HCT116 (cell line): ENCODE data around the gene TRRAP. TPM values are rescaled to one million over a fixed set of nuclear protein-coding genes. Genes with fewer than 3 reads are reported as not detected.

ENCODE experiments used
- ATAC-seq: fragments of 200-7000 bp; cut with Tn5 transposase; 2 replicates; pipeline ENCODE4 v1.9.1; 2020; ENCODE audit warnings: mild to moderate bottlenecking, moderate library complexity
- BruUV-seq: library from RNA; stranded (reverse); fragments of 400-500 nt; replicated peaks from 2 replicates; lab custom pipeline; 2021; lab: Mats Ljungman, UMichigan
- CTCF ChIA-PET: fragments of 300-600 bp; sonication (Branson Sonifier 250); formaldehyde crosslinking; loops from one replicate; lab custom pipeline; 2021; ENCODE audit warnings: antibody characterized with exemption; lab: Charles Lee
- POLR2A ChIA-PET: fragments of 300-600, 350-600 bp; sonication (Branson Sonifier 250); formaldehyde crosslinking; loops from one replicate; lab custom pipeline; 2021; ENCODE audit warnings: antibody characterized with exemption; lab: Charles Lee
- RAD21 ChIA-PET, 2 experiments: fragments of 300-600 bp; sonication (Branson Sonifier 250); formaldehyde crosslinking; loops; one replicate each; lab custom pipeline; 2023; ENCODE audit warnings: low total read pairs in 2 of 2; ENCODE audit not compliant: uncharacterized antibody in 2 of 2, unreplicated experiment in 2 of 2, low non-redundant PET in 1 of 2; lab: Charles Lee
- DNase-seq: peaks from one replicate; pipeline ENCODE4 v3.0.0-alpha.2; 2010; ENCODE audit warnings: low read depth, low spot score
- H2AFZ ChIP-seq: fragments of 200-600 bp; shearing (Covaris generic), sonication (generic); 2 replicates; pipeline ENCODE4 v1.6.1; 2017; ENCODE audit warnings: low read depth, mixed run types, mixed read lengths, antibody characterized with exemption, low read length; ENCODE audit not compliant: poor library complexity, severe bottlenecking
- H3K27ac ChIP-seq: 2 replicates; pipeline ENCODE4 v1.5.1; 2012; ENCODE audit warnings: low read depth, low read length
- H3K27me3 ChIP-seq: fragments of 200-600 bp; sonication (generic); 2 replicates; pipeline ENCODE4 v1.6.1; 2016; ENCODE audit warnings: mixed run types, low read length, mixed read lengths; ENCODE audit not compliant: insufficient read depth
- H3K36me3 ChIP-seq, 2 experiments: fragments of 200-500 bp in 1 of 2; fragments of 200-600 bp in 1 of 2; sonication (Bioruptor generic) in 1 of 2; sonication (generic) in 1 of 2; 2 replicates each; pipeline versions ENCODE4 v1.5.1 to v1.6.1; 2014 to 2016; ENCODE audit warnings: low read length in 2 of 2, inconsistent platforms in 1 of 2, mixed read lengths in 1 of 2, mixed run types in 1 of 2; ENCODE audit not compliant: insufficient read depth in 2 of 2, control insufficient read depth in 1 of 2
- H3K4me1 ChIP-seq, 2 experiments: fragments of 200-600 bp in 1 of 2; sonication (generic) in 1 of 2; 2 replicates each; pipeline versions ENCODE4 v1.5.1 to v1.6.1; 2012 to 2017; ENCODE audit warnings: low read length in 2 of 2, inconsistent platforms in 1 of 2, mild to moderate bottlenecking in 1 of 2, mixed read lengths in 1 of 2, mixed run types in 1 of 2, moderate library complexity in 1 of 2; ENCODE audit not compliant: insufficient read depth in 2 of 2, control insufficient read depth in 1 of 2
- H3K4me2 ChIP-seq: fragments of 200-600 bp; sonication (generic); 2 replicates; pipeline ENCODE4 v1.6.1; 2017; ENCODE audit warnings: mixed run types, low read length, mixed read lengths
- H3K4me3 ChIP-seq, 2 experiments: fragments of 200-600 bp in 1 of 2; sonication (generic) in 1 of 2; replicated peaks in 1 of 2; 2 replicates each; pipeline ENCODE4 v1.5.1; 2011 to 2016; ENCODE audit warnings: low read length in 2 of 2, control low read depth in 1 of 2, low read depth in 1 of 2, mild to moderate bottlenecking in 1 of 2, mixed read lengths in 1 of 2, mixed run types in 1 of 2
- H3K79me2 ChIP-seq: fragments of 200-600 bp; sonication (generic); 2 replicates; pipeline ENCODE4 v1.6.1; 2017; ENCODE audit warnings: mild to moderate bottlenecking, mixed run types, low read length, moderate library complexity, mixed read lengths; ENCODE audit not compliant: insufficient read depth
- H3K9ac ChIP-seq: fragments of 200-600 bp; sonication (generic); 2 replicates; pipeline ENCODE4 v1.6.1; 2016; ENCODE audit warnings: low read length, mixed read lengths
- H3K9me2 ChIP-seq: fragments of 200-600 bp; sonication (generic), shearing (Covaris generic); 2 replicates; pipeline ENCODE4 v1.6.1; 2017; ENCODE audit warnings: mixed run types, mild to moderate bottlenecking, moderate library complexity; ENCODE audit not compliant: insufficient read depth
- H3K9me3 ChIP-seq, 2 experiments: fragments of 200-500 bp in 1 of 2; fragments of 200-600 bp in 1 of 2; sonication (Bioruptor generic) in 1 of 2; sonication (generic) in 1 of 2; 2 replicates each; pipeline ENCODE4 v1.6.1; 2014 to 2017; ENCODE audit warnings: low read length in 2 of 2, mixed read lengths in 2 of 2, inconsistent platforms in 1 of 2, low read depth in 1 of 2, mild to moderate bottlenecking in 1 of 2, mixed run types in 1 of 2, moderate library complexity in 1 of 2; ENCODE audit not compliant: control insufficient read depth in 1 of 2, insufficient read depth in 1 of 2
- H4K20me1 ChIP-seq: fragments of 200-600 bp; sonication (generic), shearing (Covaris generic); 2 replicates; pipeline ENCODE4 v1.6.1; 2017; ENCODE audit warnings: mixed run types, mild to moderate bottlenecking, moderate library complexity; ENCODE audit not compliant: insufficient read depth
- ATF3 ChIP-seq: IDR thresholded peaks from 2 replicates; pipeline ENCODE4 v1.6.1; 2012
- CBX3 ChIP-seq: IDR thresholded peaks from 2 replicates; pipeline ENCODE4 v1.6.1; 2012; ENCODE audit warnings: low read depth
- CEBPB ChIP-seq: IDR thresholded peaks from 2 replicates; pipeline ENCODE4 v1.6.1; 2012; ENCODE audit warnings: low read depth
- ELF1 ChIP-seq: IDR thresholded peaks from 2 replicates; pipeline ENCODE4 v1.6.1; 2012; ENCODE audit warnings: low read depth, borderline replicate concordance
- EZH2 ChIP-seq: fragments of 200-600 bp; sonication (generic); IDR thresholded peaks from 2 replicates; pipeline ENCODE4 v1.6.1; 2017; ENCODE audit warnings: antibody characterized with exemption, mixed run types
- POLR2A ChIP-seq: IDR thresholded peaks from 2 replicates; pipeline ENCODE4 v1.7.0; 2011; ENCODE audit warnings: borderline replicate concordance; ENCODE audit not compliant: insufficient read depth, insufficient read length; ENCODE audit errors: extremely low read depth
- POLR2AphosphoS5 ChIP-seq: IDR thresholded peaks from 2 replicates; pipeline ENCODE4 v1.6.1; 2011; ENCODE audit warnings: mild to moderate bottlenecking, low read depth, low read length, moderate library complexity
- RAD21 ChIP-seq: IDR thresholded peaks from 2 replicates; pipeline ENCODE4 v1.6.1; 2012; ENCODE audit warnings: low read depth, mild to moderate bottlenecking
- REST ChIP-seq: IDR thresholded peaks from 2 replicates; pipeline ENCODE4 v1.6.1; 2012; ENCODE audit warnings: low read depth
- SIN3A ChIP-seq: IDR thresholded peaks from 2 replicates; pipeline ENCODE4 v1.6.1; 2012; ENCODE audit warnings: low read depth
- YY1 ChIP-seq: IDR thresholded peaks from 2 replicates; pipeline ENCODE4 v1.6.1; 2011; ENCODE audit warnings: low read length, low read depth, moderate library complexity, mild to moderate bottlenecking; ENCODE audit not compliant: insufficient replicate concordance; ENCODE audit errors: extremely low read depth
- ZFX ChIP-seq: fragments of 450-650 bp; IDR thresholded peaks from 2 replicates; pipeline ENCODE4 v1.6.1; 2017
- intact Hi-C: fragments of 100-400 bp; cut with micrococcal nuclease; formaldehyde crosslinking; loops from 2 replicates; pipeline ENCODE4 v1.10.0; 2022
- total RNA-seq: library from RNA; stranded (reverse); gene quantifications from one replicate; pipeline ENCODE4 v1.2.1, GENCODE V29; 2021; ENCODE audit not compliant: unreplicated experiment
- TF ChIP-seq, protein P1 (sequence below): IDR thresholded peaks from 2 replicates; pipeline ENCODE4 v1.6.1; 2011; ENCODE audit warnings: mild to moderate bottlenecking, low read length, moderate library complexity; ENCODE audit not compliant: insufficient replicate concordance; ENCODE audit errors: extremely low read depth
- TF ChIP-seq, protein P2 (sequence below), 3 experiments: fragments of 200-600 bp in 1 of 3; sonication (generic) in 1 of 3; IDR thresholded peaks in 2 of 3; conservative IDR thresholded peaks in 1 of 3; 2 replicates each; pipeline ENCODE4 v1.5.1; 2012 to 2017; ENCODE audit warnings: low read depth in 2 of 3, low read length in 2 of 3, antibody characterized with exemption in 1 of 3, borderline replicate concordance in 1 of 3, control low read depth in 1 of 3, mild to moderate bottlenecking in 1 of 3, mixed read lengths in 1 of 3, mixed run types in 1 of 3, moderate library complexity in 1 of 3; ENCODE audit not compliant: insufficient read depth in 1 of 3

TRRAP gene
- total RNA-seq, 1 experiment from 2014 or later, result 44.5 TPM

DNA sequence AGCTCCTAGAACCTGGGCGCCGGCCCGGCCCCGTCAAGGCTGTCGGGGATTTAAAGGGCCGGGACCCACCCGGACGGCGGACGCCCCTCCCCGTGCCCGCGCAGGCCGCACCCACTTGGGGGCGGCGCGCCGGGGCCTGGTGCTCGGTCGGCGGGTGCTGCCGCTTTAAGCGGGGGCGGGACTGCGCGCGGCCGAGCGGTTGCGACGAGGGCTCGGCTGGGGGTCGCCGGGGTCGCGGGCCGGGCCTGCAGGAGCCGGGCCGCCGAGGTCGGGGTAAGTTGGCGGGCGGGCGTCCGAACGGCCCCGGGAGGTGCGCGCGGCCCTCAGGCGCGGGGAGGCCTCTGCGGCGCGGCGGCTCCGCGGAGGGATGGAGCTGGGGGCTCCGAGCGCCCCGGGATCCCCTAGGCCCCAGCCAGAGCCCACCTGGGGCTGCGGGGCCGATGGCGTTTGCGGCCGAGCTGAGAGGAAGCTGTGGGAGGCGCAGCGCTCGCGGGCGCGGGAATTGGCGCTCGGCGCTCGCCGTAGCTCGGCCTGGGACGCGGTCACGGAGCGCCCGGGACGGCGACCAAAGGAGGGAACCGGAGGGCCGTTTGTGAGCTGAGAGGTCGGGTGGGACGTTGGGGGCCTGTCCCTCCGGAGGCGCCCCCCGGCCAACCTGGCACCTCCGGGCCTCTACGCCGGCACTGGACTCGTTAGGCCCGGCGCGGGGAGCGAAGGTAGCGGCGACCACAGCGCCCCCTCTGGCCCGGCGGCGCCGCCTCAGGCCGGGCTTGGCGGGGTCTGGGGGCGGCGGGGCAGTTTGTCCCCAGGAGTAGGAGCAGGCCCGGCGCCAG lies at the start of gene TRRAP (continued):
- TF ChIP-seq RAD21 (no peak), EZH2 (no peak), ELF1 (no peak), CBX3 (no peak), ATF3 (no peak), ZFX (peak; percentile 98)
- TF ChIP-seq, all 23 proteins: peak for 7

GRCh38 chr7:98830972-98831548 lies 47.3 kb upstream of the TRRAP start:
- H3K27me3 ChIP-seq, result no peaks in the 10 kb centered on the region
- H3K9ac ChIP-seq, result no peak overlapping the region
- H3K27ac ChIP-seq, result no peak overlapping the region
- ATAC-seq, result no peak
- intact Hi-C loops, result loop anchor here (10.0 kb wide), 1 partner anchor 276 kb away; no protein-coding TSS in a partner anchor
- no peaks in the 10 kb centered on the region for H3K9me3 ChIP-seq
- no peaks in the 10 kb centered on the region for H3K9me2 ChIP-seq
- no peaks in the 10 kb centered on the region for H3K36me3 ChIP-seq
- no peaks in the 10 kb centered on the region for H4K20me1 ChIP-seq
- no peak overlapping the region for H3K4me3 ChIP-seq
- BruUV-seq, result no TSS peak
- H2AFZ ChIP-seq, result no peak overlapping the region
- H3K79me2 ChIP-seq, result no peaks in the 10 kb centered on the region
- CTCF ChIA-PET, result interaction anchor here (0.9 to 2.0 kb wide), 17 partner anchors 9 to 413 kb away, joined by 3 to 45 read pairs (median 4); no protein-coding TSS in a partner anchor
- RAD21 ChIA-PET, result no interaction called here
- no peak for DNase-seq
- POLR2A ChIA-PET, result interaction anchor here (1.2 kb wide), 1 partner anchor 9 kb away, joined by 4 read pairs; no protein-coding TSS in a partner anchor
- no peaks in the 10 kb centered on the region; a peak in 1 of 4 replicates for H3K4me1 ChIP-seq
- H3K4me2 ChIP-seq, result no peak overlapping the region
- no peak for TF ChIP-seq POLR2A
- TF ChIP-seq, protein P1, sequence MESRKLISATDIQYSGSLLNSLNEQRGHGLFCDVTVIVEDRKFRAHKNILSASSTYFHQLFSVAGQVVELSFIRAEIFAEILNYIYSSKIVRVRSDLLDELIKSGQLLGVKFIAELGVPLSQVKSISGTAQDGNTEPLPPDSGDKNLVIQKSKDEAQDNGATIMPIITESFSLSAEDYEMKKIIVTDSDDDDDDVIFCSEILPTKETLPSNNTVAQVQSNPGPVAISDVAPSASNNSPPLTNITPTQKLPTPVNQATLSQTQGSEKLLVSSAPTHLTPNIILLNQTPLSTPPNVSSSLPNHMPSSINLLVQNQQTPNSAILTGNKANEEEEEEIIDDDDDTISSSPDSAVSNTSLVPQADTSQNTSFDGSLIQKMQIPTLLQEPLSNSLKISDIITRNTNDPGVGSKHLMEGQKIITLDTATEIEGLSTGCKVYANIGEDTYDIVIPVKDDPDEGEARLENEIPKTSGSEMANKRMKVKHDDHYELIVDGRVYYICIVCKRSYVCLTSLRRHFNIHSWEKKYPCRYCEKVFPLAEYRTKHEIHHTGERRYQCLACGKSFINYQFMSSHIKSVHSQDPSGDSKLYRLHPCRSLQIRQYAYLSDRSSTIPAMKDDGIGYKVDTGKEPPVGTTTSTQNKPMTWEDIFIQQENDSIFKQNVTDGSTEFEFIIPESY, result no peak
- TF ChIP-seq REST, result no peak
- TF ChIP-seq ATF3, result no peak
- no peak for TF ChIP-seq RAD21
- TF ChIP-seq, protein P2, sequence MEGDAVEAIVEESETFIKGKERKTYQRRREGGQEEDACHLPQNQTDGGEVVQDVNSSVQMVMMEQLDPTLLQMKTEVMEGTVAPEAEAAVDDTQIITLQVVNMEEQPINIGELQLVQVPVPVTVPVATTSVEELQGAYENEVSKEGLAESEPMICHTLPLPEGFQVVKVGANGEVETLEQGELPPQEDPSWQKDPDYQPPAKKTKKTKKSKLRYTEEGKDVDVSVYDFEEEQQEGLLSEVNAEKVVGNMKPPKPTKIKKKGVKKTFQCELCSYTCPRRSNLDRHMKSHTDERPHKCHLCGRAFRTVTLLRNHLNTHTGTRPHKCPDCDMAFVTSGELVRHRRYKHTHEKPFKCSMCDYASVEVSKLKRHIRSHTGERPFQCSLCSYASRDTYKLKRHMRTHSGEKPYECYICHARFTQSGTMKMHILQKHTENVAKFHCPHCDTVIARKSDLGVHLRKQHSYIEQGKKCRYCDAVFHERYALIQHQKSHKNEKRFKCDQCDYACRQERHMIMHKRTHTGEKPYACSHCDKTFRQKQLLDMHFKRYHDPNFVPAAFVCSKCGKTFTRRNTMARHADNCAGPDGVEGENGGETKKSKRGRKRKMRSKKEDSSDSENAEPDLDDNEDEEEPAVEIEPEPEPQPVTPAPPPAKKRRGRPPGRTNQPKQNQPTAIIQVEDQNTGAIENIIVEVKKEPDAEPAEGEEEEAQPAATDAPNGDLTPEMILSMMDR (IDR thresholded peaks at IDR 0.05 in 2 of 3, conservative IDR thresholded peaks at IDR 0.05 in 1 of 3; ENCODE audit: borderline replicate concordance in 1 of 3, insufficient read depth in 1 of 3, low read depth in 2 of 3, low read length in 2 of 3), result no peak
- no peak for TF ChIP-seq SIN3A
- no peak for TF ChIP-seq ELF1
- TF ChIP-seq YY1, result no peak
- TF ChIP-seq POLR2AphosphoS5, result no peak
- TF ChIP-seq CEBPB, result no peak
